Parathyroid adenoma (tissue), 2 donors: ENCODE data around the gene RPS6KC1.
"Not testable (repeated sequence)": the region's sequence is repeated elsewhere in the genome, so short reads cannot be mapped to it uniquely, and the experiment has no call there.

Source experiments
- H2AFZ ChIP-seq: fragments of 300-600 bp; sonication (generic); one replicate; pipeline ENCODE4 v1.7.0; 2017; ENCODE audit warnings: antibody characterized with exemption, mild to moderate bottlenecking
- H3K27ac ChIP-seq: fragments of 300-600 bp; sonication (generic); one replicate; pipeline ENCODE4 v1.7.0; 2017
- H3K27me3 ChIP-seq: fragments of 300-600 bp; sonication (generic); one replicate; pipeline ENCODE4 v1.7.0; 2017; ENCODE audit warnings: low read length; ENCODE audit not compliant: control insufficient read depth, insufficient read depth
- H3K36me3 ChIP-seq: fragments of 300-600 bp; sonication (generic); one replicate; pipeline ENCODE4 v1.7.0; 2017; ENCODE audit warnings: low read length; ENCODE audit not compliant: control insufficient read depth, insufficient read depth
- H3K4me1 ChIP-seq: fragments of 300-600 bp; sonication (generic); one replicate; pipeline ENCODE4 v1.7.0; 2017; ENCODE audit warnings: control low read depth
- H3K4me2 ChIP-seq: fragments of 300-600 bp; sonication (generic); one replicate; pipeline ENCODE4 v1.7.0; 2017; ENCODE audit warnings: low read length
- H3K4me3 ChIP-seq: fragments of 300-600 bp; sonication (generic); one replicate; pipeline ENCODE4 v1.7.0; 2017; ENCODE audit warnings: low read depth, low read length
- H3K79me2 ChIP-seq: fragments of 300-600 bp; sonication (generic); one replicate; pipeline ENCODE4 v1.7.0; 2017; ENCODE audit warnings: control low read depth
- H3K9ac ChIP-seq: fragments of 300-600 bp; sonication (generic); one replicate; pipeline ENCODE4 v1.7.0; 2017; ENCODE audit warnings: mild to moderate bottlenecking
- H3K9me3 ChIP-seq: fragments of 300-600 bp; sonication (generic); one replicate; pipeline ENCODE4 v1.7.0; 2017; ENCODE audit warnings: low read length; ENCODE audit not compliant: control insufficient read depth
- TF ChIP-seq, protein P1 (sequence below): fragments of 300-600 bp; sonication (generic); IDR thresholded peaks from one replicate; pipeline ENCODE4 v1.7.0; 2017; ENCODE audit warnings: antibody characterized with exemption, mild to moderate bottlenecking
- donor health status: primary hyperparathyroidism.

The RPS6KC1 gene

DNA sequence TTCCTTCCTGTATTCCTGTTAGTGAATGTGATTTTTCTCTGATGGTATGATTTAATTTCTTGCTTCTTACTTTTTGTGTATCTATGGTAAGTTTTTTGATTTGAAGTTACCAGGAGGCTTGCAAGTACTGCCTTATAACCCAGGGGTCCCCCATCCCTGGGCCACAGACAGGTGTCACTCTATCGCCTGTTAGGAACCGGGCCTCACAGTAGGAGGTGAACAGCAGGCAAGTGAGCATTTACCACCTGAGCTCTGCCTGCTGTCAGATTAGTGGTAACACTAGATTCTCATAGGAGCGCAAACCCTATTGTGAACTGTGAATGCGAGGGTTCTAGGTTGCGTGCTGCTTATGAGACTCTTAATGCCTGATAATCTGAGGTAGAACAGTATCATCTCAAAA, 143.3 kb downstream of the RPS6KC1 start:
- Histone ChIP-seq H3K36me3 (no peaks in the 10 kb centered on the region), H3K27ac (no peak overlapping the region), H3K4me1 (no peaks in the 10 kb centered on the region), H3K4me2 (no peak overlapping the region), H3K9me3 (no peaks in the 10 kb centered on the region), H3K27me3 (no peaks in the 10 kb centered on the region), H3K9ac (no peak overlapping the region), H2AFZ (no peak overlapping the region), H3K79me2 (no peaks in the 10 kb centered on the region), H3K4me3 (no peak overlapping the region)
- TF ChIP-seq, protein P1, sequence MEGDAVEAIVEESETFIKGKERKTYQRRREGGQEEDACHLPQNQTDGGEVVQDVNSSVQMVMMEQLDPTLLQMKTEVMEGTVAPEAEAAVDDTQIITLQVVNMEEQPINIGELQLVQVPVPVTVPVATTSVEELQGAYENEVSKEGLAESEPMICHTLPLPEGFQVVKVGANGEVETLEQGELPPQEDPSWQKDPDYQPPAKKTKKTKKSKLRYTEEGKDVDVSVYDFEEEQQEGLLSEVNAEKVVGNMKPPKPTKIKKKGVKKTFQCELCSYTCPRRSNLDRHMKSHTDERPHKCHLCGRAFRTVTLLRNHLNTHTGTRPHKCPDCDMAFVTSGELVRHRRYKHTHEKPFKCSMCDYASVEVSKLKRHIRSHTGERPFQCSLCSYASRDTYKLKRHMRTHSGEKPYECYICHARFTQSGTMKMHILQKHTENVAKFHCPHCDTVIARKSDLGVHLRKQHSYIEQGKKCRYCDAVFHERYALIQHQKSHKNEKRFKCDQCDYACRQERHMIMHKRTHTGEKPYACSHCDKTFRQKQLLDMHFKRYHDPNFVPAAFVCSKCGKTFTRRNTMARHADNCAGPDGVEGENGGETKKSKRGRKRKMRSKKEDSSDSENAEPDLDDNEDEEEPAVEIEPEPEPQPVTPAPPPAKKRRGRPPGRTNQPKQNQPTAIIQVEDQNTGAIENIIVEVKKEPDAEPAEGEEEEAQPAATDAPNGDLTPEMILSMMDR = no peak

DNA sequence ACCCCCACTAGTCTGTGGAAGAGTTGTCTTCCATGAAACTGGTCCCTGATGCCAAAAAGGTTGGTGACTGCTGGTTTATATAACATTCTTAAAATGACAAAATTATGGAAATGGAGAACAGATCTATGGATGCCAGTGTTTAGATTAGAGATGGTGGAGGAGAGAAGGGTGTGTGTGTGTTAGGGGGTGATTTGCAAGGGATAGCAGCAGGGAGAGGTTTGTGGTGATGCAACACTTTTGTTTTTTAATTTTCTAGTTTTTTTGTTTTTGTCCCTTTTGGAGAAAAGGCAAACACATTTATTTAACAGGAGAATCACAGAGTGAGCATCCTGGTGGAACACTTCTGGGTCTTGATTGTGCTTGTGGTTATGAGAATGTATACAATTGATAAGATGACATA, 143.8 kb downstream of the RPS6KC1 start:
- Histone ChIP-seq H3K27me3 (no peaks in the 10 kb centered on the region), H3K79me2 (no peaks in the 10 kb centered on the region), H3K9ac (no peak overlapping the region), H3K36me3 (no peaks in the 10 kb centered on the region), H3K4me2 (no peak overlapping the region), H3K27ac (no peak overlapping the region), H3K4me1 (no peaks in the 10 kb centered on the region), H3K9me3 (no peaks in the 10 kb centered on the region), H2AFZ (no peak overlapping the region), H3K4me3 (no peak overlapping the region)
- TF ChIP-seq, protein P1 = no peak

DNA sequence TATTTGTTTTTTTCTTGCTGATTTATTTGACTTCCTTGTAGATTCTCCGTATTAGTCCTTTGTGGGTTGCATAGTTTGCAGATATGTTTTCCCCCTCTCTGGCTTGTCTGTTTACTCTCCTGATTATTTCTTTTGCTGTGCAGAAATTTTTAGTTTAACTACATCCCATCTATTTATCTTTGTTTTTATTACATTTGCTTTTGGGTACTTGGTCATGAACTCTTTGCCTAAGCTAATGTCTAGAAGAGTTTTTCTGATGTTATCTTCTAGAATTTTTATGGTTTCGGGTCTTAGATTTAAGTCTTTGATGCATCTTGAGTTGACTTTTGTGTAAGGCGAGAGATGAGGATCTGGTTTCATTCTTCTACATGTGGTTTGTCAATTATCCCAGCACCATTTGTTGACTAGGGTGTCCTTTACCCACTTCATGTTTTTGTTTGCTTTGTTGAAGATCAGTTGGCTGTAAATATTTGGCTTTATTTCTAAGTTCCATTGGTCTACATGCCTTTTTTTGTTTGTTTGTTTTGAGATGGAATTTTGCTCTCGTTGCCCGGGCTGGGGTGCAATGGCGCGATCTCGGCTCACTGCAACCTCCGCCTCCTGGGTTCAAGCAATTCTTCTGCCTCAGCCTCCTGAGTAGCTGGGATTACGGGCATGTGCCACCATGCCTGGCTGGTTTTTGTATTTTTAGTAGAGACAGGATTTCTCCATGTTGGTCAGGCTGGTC, 145.4 kb downstream of the RPS6KC1 start:
- H3K4me2 ChIP-seq, H3K79me2 ChIP-seq, H3K27me3 ChIP-seq, H3K9me3 ChIP-seq, H3K36me3 ChIP-seq, H3K27ac ChIP-seq, H3K9ac ChIP-seq, H3K4me3 ChIP-seq, H3K4me1 ChIP-seq, H2AFZ ChIP-seq: not testable (repeated sequence)

DNA sequence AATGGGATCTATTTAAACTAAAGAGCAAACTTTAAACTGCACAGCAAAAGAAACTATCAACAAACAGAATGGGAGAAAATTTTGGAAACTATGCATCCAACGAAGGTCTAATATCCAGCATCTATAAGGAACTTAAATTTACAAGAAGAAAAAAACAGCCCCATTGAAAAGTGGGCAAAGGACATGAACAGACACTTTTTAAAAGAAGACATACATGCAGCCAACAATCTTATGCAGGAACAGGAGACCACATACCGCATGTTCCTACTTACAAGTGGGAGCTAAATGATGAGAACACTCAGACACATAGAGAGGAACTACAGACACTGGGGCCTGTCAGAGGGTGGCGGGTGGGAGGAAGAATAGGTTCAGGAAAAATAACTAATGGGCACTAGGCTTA, 149.6 kb downstream of the RPS6KC1 start:
- Histone ChIP-seq H3K4me2 (no peak overlapping the region), H2AFZ (no peak overlapping the region), H3K27me3 (no peaks in the 10 kb centered on the region), H3K4me1 (no peaks in the 10 kb centered on the region), H3K9ac (no peak overlapping the region), H3K4me3 (no peak overlapping the region), H3K9me3 (no peaks in the 10 kb centered on the region), H3K79me2 (no peaks in the 10 kb centered on the region), H3K36me3 (no peaks in the 10 kb centered on the region), H3K27ac (no peak overlapping the region)
- TF ChIP-seq, protein P1 = no peak

DNA sequence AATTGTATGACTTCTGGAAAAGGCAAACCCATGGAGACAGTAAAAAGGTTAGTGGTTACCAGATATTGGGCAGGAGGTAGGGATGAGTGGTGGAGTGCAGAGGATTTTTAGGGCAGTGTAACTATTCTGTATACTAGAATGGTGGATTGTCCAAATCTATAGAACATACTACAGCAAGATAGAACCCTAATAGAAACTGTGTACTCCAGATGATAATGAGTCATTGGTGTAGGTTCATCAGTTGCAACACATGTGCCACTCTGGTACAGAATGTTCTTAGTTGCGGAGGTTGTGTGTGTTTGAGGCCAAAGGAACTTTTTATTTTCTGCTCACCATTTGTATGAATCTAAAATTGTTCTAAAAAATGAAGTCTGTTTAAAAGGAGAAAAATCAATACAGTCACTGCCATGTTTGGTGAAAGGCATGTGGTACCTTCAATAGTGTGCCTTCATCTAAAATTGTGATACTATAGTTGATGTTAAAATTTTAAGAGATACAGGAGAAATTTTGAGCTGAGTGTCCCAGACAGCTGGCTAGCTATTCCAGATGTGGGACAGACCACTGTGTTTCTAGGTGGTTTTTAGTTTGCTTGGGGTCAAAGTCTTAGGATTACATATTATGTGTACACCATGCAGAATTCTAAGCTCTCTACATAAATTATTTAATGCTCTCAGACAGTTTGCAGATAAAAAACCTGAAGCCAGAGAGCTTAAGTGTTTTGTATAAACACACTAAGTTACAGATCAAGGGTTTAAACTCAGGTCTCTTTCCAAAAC, 150.5 kb downstream of the RPS6KC1 start:
- TF ChIP-seq, protein P1 = no peak

More for the DNA sequence above, 150.5 kb downstream of the RPS6KC1 start:
- H3K27ac ChIP-seq = no peak overlapping the region
- H3K4me3 ChIP-seq = no peak overlapping the region
- no peaks in the 10 kb centered on the region for H3K9me3 ChIP-seq
- no peak overlapping the region for H2AFZ ChIP-seq
- no peaks in the 10 kb centered on the region for H3K4me1 ChIP-seq
- H3K4me2 ChIP-seq = no peak overlapping the region
- no peaks in the 10 kb centered on the region for H3K79me2 ChIP-seq
- H3K9ac ChIP-seq = no peak overlapping the region
- no peaks in the 10 kb centered on the region for H3K27me3 ChIP-seq
- no peaks in the 10 kb centered on the region for H3K36me3 ChIP-seq
